Fibroblast of peridontal ligament (primary cell): ENCODE measurements around the gene SNX19.

Experiments used
- DNase-seq: peaks from one replicate; pipeline ENCODE4 v3.0.0-alpha.2; 2010; ENCODE audit errors: extremely low read depth

The SNX19 gene

DNA sequence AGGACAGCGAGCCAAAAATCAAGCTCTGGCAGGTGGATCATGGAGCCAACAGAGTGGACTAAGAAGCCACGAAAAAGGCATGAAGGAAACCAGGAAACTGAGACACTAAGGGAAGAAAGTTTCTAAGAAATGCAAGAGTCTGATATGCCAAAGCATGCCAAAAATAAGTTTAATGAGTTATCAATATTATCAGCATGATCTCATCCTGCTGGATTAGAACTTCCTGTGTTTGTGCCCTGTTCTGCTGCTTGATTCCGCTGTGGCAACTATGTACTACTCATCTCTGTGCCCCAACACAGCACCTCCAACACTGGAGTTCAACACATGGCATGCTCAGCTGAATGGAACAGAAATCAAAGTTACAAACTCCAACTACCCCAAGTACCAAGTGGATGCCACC is 10.8 kb downstream of the SNX19 start:
- no peak for DNase-seq

DNA sequence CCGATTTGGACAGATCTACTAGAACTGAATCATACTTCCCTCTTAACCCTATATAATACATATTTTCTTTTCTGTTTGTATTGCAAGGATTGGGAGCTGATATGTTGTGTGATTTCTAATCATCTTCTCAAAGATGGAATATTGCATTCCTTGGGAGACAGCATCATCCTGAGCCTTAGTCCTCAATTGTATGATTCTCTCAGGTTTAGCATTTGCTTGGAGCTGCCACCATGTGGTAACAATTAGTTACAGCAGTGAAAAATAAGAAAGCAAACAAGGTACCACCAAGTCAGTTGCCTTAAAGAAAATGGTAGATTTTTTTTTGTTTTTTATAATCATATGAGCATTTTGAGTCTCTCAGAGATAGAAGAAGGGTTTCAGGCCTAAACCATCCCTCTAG is 11.9 kb downstream of the SNX19 start:
- DNase-seq = no peak

DNA sequence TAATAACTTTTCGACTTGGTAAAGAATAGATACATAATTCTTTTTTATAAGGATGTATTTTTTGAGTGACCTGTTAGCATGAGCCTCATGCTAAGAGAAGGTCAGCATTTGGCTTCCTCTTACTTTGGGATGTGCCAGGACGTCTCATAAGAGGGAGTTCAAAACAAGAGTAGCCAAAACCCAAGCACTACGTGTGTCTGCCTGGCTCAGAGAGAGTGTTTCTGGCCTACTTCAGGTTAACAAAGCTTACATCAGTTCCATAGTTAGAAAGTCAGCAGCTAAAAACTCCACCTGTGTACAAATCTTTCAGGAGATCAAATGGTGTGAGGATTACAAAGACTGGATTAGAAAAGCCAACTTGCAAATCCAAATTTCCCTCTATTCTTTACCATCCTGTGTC is 13.9 kb downstream of the SNX19 start:
- no peak for DNase-seq

DNA sequence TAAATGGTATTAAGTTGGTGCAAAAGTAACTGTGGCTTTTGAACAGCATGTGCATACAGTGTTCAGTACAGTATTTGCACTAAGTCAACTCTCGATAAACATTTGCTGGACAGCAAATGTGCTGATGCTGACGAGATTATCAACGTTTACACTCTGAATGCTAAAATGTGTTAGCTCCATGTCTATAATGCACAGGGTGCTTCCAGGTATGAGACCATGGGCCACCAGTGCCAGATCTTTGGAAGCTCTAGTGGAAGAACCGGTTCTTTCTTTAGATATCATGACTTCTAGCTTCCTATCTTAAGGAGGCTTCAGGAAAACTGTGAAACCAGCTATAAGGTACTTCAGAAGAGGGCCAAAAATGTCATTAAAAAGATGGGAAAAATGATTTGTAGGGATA is 17.2 kb downstream of the SNX19 start:
- DNase-seq = no peak

DNA sequence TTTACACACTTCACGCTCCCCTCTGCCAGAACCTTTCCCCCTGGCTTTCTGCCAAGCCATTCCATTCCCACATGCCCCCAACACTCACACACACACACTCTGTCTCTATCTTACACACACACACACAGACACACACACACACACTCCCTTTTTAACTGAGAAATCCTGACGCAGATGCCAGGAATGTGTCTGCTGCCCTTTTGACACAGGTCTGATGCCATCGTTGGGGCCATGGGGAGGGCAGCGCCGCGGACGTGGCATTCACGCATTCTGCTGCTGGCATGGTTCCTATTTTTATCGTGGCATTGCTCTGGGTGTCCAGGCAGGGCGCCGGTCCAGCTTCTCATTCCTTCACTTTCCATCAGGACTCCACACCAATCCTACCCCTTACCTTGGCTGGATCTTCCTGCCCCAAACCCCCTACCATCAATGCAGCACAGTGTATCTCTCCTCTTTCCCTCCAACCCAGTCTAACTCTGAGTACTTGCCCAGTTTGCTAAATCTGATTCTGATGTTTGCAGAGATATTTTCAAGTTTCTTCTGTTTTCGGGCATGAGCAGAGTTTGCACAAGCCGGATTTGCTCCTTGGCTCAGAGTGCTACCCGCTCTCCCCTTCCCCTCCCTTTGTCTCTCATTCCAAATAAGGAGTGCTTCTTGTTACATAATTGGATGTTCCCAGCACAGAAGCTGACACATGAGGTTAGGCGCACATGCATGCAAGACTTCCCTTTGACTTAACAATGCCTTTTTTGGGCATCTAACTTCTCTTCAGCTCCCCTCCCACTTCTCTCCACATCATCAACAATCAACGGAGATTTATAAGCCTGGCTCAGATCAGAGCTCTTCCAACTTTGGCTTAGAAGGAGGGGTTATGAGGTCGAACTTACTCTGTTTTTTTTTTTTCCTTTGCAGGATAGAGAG is 18.8 kb downstream of the SNX19 start:
- peak; percentile 96 for DNase-seq

DNA sequence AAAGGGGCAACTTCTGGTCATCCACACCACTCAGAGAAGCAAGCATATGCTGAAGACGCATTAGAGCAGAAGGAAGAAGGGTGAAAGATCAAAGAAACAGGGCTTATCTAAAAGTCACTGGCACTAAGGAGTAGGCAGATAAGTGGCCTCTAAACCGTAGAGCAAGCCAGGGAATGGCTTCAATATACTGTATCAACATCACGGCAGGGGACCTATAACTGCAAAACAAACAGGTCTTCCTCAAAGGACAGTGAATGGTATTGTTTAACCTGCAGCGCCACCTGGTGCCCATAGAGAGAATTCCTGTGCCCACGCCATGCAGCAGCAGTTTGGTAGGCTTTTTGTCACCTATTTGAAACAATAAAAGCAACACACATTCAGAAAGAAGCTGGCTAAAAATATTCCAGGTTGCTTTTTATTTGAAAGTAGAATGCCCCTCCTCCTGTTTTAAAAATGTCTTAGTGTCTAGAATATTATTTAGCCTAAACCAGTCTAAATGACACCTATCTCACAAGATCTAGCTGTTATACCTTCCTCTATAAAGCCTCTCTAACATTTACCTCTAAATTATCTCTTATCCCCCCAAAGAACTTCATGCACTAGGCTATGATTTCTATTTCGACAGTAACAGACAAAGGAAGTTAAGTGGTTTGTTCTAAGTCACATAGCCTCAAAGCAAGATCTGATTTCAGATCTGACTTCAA is 21.8 kb downstream of the SNX19 start:
- peak; percentile 78 for DNase-seq

DNA sequence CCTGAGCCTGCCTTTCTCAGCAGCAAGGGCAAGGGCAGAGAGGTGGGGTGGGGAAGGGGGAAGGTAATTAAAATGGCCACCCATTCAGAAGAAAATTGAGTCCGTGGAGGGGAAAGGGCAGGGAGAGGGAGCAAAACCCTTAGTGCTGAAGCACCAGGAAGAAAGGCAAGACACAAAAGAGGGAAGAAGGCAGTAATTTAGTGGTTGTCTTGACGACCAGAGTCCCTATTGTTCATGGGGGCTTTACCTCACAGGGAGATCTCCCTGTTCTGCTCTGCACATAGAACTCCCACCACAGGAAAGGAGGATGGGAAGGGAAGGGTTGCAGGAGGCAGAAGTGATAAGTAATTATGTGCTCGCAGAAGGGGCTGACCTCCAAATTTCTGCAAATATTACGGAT is 23.4 kb downstream of the SNX19 start:
- no peak for DNase-seq

DNA sequence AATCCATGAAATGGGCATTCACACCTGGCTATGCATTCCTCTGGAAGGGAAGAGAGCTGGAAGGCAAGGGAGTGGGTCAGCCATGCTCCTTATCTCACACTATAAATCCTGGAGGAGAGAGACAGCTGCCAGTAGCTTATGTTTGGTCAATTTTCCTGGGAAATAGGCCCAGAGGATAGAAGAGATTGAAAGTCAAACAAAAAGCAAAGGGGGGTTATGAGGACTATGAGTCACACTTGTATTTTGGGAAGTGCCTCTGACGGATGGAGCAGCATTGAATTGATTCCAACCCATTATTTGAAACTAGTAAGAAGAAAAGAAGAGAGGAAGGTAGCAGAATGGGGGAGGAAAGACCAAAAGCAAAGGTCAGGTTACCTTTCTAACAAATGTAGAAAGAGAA is 25.0 kb downstream of the SNX19 start:
- peak; percentile 79 for DNase-seq

DNA sequence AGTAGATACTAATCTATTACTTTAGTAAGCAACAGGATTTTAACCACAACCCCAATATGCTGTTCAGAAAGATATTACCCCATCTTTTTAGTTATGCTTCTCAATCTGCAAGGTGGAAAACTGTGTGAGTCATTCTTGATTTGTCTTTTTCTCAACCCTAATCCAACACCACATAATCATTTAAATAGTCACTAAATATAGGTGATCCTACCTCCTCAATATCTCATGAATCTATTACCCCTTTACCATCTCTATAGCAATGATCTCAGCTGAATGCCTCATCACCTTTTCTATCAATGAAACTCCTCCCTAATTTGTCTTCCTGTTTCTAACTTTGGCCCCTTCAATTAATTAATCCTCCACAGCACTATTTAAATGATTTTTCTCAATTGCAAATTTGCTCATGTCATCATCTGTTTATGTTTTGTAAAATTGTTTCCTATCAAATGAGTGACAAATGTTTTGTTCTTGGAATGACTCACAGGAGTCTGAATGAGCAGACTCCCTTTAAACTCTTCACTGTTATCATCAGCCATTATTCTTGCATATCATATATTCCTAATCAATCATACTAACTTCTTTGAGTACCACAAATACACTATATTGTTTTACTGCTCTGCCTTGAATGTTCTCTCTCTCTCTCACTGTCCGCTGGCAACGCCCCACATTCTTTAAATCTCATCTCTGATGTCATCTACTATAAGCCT is 26.1 kb downstream of the SNX19 start:
- no peak for DNase-seq

DNA sequence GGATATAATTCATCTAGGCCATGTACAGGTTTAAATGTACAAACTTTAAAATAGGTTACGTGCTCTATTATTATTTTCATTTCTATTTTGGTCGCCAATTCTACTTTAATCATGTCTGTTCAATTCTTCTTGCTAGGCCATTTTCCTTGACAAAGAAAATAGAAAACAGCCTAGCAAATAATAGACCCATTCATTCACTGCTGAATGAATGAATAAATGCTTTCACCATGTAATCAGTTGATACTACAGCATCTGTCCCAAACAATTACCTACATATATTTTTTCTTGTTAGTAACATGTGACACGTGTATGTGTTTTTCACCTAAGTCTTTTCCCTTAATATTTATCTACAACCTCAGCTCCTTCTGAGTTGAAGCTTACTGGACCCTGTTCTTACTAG is 27.5 kb downstream of the SNX19 start:
- DNase-seq = no peak

DNA sequence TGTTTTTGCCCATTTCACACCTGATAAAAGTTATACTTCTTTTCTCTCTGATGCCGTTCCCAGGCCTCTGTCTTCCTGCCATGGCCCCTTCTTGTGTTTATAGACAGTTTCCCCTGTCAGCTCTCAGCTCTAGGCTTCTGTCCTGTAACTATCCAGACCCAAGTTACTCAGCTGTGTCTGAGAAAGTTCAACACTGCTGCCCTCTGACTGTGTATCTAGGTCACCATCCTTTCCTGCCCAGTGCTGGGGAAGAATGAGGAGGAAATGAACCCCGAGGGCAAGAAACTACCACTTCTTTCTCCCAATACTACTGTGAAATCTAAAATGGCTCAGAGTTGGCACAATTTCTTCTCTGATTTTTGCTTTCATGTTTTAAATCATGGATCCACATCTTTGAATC is 29.6 kb downstream of the SNX19 start:
- DNase-seq = no peak

DNA sequence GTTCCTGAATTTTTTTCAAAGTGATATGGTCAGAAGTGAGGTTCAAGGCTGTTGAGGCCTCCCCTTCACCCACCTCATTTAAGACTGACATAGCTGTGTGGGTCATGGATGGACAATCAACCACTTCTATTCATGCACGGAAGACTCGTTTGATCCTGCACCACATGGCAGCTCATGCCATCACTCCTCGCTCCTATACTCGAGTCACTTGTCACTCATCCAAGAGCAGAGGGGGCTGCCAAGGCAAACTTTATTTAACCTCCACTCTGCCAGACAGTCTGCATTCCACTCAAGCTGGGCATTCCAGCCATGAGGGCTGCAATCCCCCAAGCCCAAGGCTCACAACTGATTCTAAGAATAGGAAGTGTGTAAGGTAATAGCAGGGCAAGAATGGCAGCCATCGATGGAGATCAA is 34.1 kb downstream of the SNX19 start:
- DNase-seq = no peak

DNA sequence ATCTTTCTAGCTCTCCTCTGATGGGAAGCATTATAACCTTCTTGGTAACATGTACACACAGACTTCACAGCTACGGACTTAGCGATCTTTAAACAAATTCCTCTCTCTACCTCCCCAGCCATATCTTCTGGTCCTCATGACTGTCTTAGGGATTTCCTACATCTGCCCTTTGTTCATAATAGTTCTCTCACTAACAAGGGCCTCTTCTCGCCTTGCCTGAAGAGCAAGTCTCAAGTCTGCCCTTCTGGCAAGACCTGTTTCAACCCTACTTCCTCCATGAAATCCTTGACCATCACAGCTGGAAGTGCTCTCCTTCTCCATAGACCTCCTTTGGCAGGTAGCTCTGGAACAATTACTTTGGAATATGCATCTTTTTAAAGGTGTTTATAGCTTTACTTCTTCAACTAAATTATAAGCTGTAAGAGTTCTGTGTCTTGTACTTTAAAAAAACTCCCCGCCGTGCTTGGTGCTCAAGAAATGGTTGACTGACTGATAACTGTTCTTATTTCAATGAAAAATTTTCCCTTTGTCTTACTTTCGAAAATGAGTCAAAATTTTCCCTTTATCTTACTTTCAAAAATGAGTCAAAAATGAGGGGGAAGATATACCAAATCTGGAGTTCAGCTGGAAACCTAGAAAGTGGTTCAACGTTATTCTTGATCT is 34.7 kb downstream of the SNX19 start:
- DNase-seq = no peak

DNA sequence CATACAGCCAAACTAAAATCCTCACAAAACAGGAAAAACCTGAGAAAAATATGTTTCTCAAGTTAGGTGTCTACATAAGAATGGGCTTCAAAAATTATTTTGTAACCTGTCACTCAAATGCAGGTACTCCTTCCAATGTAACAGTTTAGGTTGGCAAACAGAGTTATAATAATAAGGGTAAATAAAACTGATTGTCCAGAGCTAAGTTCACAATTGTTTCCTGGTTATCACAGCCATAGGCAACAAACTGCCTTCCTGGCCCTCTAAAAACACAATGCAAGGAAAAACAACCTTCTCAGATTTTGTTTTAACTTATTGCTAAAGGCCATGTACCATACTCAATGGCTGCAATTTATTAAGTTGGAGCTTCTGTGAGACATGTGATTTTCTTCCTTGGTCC is 36.4 kb downstream of the SNX19 start:
- no peak for DNase-seq

DNA sequence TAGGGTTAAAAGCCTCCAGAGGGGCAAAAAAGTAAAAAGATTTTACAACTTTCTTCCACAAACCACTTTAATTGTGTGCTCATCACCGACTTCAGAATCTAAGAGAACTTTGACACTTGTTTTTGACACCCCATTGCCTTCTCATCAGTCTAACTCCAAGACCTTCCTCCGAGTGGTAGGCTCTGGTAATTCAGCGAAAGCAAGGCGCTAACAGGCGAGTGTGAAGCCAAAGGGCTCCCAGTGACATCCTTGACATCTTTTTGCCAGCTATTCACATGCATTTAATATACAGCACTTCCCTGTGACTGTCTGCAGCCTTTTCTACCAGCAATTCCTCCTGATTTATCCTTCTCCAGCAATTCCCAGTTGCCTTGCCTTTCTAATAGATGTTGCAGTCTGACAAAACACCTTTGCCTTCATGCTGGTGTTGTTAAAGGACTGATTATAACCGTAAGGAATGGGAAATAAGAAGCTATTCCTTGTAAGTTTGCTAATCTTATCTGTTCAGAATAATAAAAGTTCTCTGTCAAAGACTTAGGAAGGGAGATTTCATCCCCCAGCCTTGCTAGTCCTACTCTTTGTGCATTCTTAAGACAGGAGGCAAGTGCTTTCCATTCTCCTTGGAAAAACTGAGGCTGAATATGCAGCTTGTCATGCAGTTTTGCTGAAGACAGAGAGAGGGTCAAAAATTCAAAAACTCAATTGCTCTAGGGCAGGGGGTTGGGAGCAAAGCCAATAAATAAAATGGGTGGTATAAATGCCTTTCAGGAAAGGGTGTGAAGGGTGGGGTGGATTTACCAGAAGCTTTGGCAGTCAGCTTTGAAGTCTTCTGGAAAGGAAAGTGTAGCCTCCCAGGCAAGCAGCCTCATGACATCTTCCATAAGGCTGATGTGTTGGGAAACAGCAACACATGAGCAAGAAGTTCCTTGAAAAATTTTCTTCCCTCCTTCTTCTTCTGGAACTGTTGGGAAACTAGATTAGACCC is 39.1 kb downstream of the SNX19 start:
- DNase-seq = no peak

DNA sequence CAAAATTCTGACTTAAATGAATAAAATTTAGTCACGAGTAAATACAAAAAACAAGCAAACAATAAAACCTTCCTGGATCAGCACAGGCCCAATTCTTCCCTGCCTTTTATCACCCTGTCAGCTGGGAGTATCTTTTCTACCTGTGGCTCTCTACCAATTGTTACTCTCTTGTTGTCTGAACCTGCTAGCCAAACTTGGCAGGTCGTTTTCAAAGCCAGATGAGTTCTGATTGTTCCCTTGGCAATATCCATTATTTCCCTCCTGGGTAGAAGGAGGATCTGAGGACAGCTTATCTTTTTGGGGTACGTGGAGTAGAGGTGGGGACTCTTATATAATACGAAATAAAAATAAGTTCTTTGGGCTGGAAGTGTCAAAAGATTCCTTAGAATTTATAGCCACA is 40.2 kb downstream of the SNX19 start:
- DNase-seq = no peak

DNA sequence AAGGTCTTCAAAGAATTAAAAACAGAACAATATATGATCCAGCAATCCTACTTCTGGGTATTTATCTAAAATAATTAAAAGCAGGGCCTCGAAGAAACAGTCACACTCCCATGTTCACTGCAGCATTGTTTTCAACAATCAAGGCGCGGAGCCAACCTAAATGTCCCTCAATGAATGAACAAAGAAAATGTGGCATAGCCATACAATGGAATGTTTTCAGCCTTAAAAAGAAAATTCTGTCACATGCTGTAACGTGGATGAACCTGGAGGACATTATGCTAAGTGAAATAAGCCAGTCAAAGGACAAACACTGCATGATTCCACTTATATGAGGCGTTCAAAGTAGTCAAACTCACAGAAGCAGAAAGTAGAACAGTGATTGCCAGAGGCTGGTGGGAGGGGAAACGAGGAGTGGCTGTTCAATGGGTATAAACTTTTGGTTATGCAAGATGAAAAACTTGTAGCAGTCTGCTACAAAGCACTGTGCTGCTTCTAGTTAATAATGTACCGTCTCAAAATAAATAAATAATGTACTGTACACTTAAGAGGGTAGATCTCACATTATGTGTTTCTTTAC is 41.2 kb downstream of the SNX19 start:
- no peak for DNase-seq

DNA sequence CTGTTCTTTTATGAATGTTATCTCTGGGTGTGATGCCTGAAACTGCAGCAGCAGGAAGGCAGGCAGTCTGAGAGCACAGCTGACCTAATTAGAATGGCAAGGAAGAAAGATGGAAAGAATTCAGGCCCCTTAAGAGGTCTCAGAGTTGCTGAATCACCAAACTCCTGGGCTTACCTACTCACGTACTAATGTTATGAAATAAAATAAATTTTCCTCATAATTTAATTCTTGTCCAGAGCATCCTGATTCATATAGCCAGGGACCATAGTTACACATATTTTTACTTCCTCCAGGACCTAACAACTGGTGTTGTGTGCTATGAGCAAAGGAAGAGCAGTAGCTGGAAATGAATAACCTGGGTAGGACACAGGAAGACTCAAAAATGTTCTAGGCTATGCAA is 41.9 kb downstream of the SNX19 start:
- no peak for DNase-seq

DNA sequence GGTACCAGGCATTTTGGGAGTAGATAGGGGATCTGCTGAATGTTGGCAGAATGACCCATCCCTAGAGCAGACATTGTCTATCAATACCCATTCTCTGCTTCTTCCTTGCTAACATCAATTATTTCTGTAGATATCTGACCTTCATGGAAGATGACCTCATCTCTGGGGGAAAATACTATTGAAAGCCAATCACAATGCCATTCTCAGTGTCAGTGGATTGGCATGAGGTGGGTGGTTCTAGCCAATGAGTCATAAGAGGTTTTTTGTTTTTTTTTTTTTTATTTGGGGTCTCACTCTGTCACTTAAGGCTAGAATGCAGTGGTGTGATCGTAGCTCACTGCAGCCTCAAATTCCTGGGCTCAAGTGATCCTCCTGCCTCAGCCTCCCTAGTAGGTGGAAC is 42.5 kb downstream of the SNX19 start:
- DNase-seq = peak; percentile 53

DNA sequence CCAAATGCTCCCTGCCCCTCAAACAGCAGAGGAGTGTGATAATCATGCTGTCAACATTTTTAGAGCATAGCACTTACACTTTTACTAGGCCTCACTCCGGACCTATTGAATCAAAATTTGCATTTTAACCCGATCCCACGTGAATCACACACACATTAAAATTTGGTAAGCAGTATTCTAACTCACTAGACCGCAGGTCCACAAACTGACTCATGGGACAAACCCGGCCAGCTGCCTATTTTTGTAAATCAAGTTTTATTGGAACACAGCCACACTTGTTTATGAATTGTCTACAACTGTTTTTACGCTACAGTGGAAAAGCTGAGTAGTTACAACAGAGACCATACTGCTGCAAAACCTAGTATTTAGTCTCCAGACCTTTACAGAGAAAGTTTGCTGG is 43.3 kb downstream of the SNX19 start:
- peak; percentile 86 for DNase-seq

DNA sequence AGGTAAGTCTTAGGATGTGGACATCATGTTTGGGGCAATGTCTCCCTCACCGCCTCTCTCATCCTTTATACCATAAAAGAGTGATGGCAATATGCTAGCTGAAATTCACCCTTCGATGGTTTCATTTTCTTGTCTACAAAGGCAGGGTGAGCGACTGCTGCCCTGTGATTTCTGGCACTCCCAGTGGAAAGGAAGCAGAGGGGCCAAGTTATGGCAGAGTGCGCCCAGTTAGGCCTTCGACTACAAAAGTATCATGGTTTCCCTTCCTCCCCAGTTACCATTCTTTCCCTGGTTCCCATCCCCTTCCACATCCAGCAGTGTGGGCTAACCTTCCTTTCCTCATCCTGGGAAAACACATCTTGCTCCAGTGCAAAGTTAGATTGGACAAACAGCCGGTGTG is 43.8 kb downstream of the SNX19 start:
- DNase-seq = no peak
